Neural cell (in vitro differentiated cells): ENCODE results near the gene MLLT1. TPM values are rescaled to one million over a fixed set of nuclear protein-coding genes. Genes with fewer than 3 reads are reported as not detected.

Source experiments
- H2AFZ ChIP-seq: fragments of 200-600, 300-800 bp; sonication (generic), shearing (Covaris generic); 2 replicates; pipeline ENCODE4 v1.6.0; 2014; ENCODE audit warnings: low read depth, mild to moderate bottlenecking, antibody characterized with exemption, low read length, moderate library complexity
- H3F3A ChIP-seq: fragments of 200-600 bp; shearing (Covaris generic); 2 replicates; pipeline ENCODE4 v1.6.1; 2016; ENCODE audit warnings: mild to moderate bottlenecking, moderate library complexity, mixed read lengths, antibody characterized with exemption, low read length; ENCODE audit not compliant: insufficient read depth, poor library complexity, severe bottlenecking
- H3K27ac ChIP-seq: fragments of 200-600, 300-800 bp; sonication (generic), shearing (Covaris generic); 2 replicates; pipeline ENCODE4 v1.5.1; 2014; ENCODE audit warnings: mild to moderate bottlenecking, low read length, moderate library complexity
- H3K27me3 ChIP-seq: fragments of 300-800, 200-600 bp; sonication (generic), shearing (Covaris generic); 2 replicates; pipeline ENCODE4 v1.6.0; 2014; ENCODE audit warnings: mild to moderate bottlenecking, low read depth, low read length, moderate library complexity; ENCODE audit not compliant: insufficient read depth
- H3K36me3 ChIP-seq: fragments of 300-800, 200-600 bp; sonication (generic), shearing (Covaris generic); 2 replicates; pipeline ENCODE4 v1.5.1; 2014; ENCODE audit warnings: mild to moderate bottlenecking, antibody characterized with exemption, low read length, moderate library complexity; ENCODE audit not compliant: insufficient read depth
- H3K4me2 ChIP-seq: fragments of 300-800, 200-600 bp; sonication (generic), shearing (Covaris generic); 2 replicates; pipeline ENCODE4 v1.6.0; 2014; ENCODE audit warnings: mild to moderate bottlenecking, low read length
- H3K4me3 ChIP-seq: fragments of 300-800, 200-600 bp; sonication (generic), shearing (Covaris generic); 2 replicates; pipeline ENCODE4 v1.5.1; 2014; ENCODE audit warnings: mild to moderate bottlenecking, low read length, moderate library complexity
- H3K79me2 ChIP-seq: fragments of 200-600 bp; shearing (Covaris generic); replicated peaks from 2 replicates; pipeline ENCODE4 v1.6.0; 2014; ENCODE audit warnings: mild to moderate bottlenecking, low read length, moderate library complexity; ENCODE audit not compliant: insufficient read depth
- H3K9ac ChIP-seq: fragments of 300-800, 200-600 bp; sonication (generic), shearing (Covaris generic); 2 replicates; pipeline ENCODE4 v1.6.1; 2016; ENCODE audit warnings: mild to moderate bottlenecking, low read length, mixed read lengths
- H3K9me2 ChIP-seq: fragments of 200-600 bp; shearing (Covaris generic); 2 replicates; pipeline ENCODE4 v1.6.1; 2016; ENCODE audit warnings: mild to moderate bottlenecking, low read length, mixed read lengths; ENCODE audit not compliant: insufficient read depth
- H3K9me3 ChIP-seq: fragments of 200-600, 300-800 bp; sonication (generic), shearing (Covaris generic); 2 replicates; pipeline ENCODE4 v1.6.1; 2016; ENCODE audit warnings: mild to moderate bottlenecking, mixed run types, low read length, moderate library complexity, mixed read lengths
- H4K20me1 ChIP-seq: fragments of 200-600 bp; shearing (Covaris generic); 2 replicates; pipeline ENCODE4 v1.6.1; 2016; ENCODE audit warnings: mild to moderate bottlenecking, mixed run types; ENCODE audit not compliant: insufficient read depth
- EP300 ChIP-seq: fragments of 450-650 bp; conservative IDR thresholded peaks from 2 replicates; pipeline ENCODE4 v1.6.1; 2014; ENCODE audit warnings: antibody characterized with exemption, mild to moderate bottlenecking, moderate library complexity; ENCODE audit not compliant: poor library complexity, severe bottlenecking
- EZH2 ChIP-seq: fragments of 200-600, 300-800 bp; shearing (Covaris generic), sonication (generic); IDR thresholded peaks from 2 replicates; pipeline ENCODE4 v1.6.1; 2014; ENCODE audit warnings: antibody characterized with exemption, low read length, borderline replicate concordance, mild to moderate bottlenecking; ENCODE audit not compliant: insufficient read depth, poor library complexity, severe bottlenecking
- MXI1 ChIP-seq: fragments of 450-650 bp; conservative IDR thresholded peaks from 2 replicates; pipeline ENCODE4 v1.6.1; 2014; ENCODE audit warnings: antibody characterized with exemption, mild to moderate bottlenecking; ENCODE audit not compliant: poor library complexity, severe bottlenecking
- POLR2AphosphoS5 ChIP-seq: IDR thresholded peaks from 2 replicates; pipeline ENCODE4 v1.6.1; 2012
- RAD21 ChIP-seq: fragments of 450-650 bp; conservative IDR thresholded peaks from 2 replicates; pipeline ENCODE4 v1.6.1; 2014; ENCODE audit warnings: antibody characterized with exemption, mild to moderate bottlenecking, moderate library complexity
- REST ChIP-seq: IDR thresholded peaks from 2 replicates; pipeline ENCODE4 v1.6.1; 2012; ENCODE audit warnings: borderline replicate concordance
- SMC3 ChIP-seq: fragments of 450-650 bp; conservative IDR thresholded peaks from 2 replicates; pipeline ENCODE4 v1.6.1; 2014; ENCODE audit warnings: antibody characterized with exemption, mild to moderate bottlenecking, moderate library complexity; ENCODE audit not compliant: poor library complexity
- TAF1 ChIP-seq: IDR thresholded peaks from 2 replicates; pipeline ENCODE4 v1.6.1; 2012; ENCODE audit warnings: low read depth
- polyA plus RNA-seq: library from polyadenylated mRNA; depleted of rRNA; stranded (reverse); fragments of >200 nt; gene quantifications from 2 replicates; pipeline ENCODE4 v1.2.3, GENCODE V29; 2014
- TF ChIP-seq, protein P1 (sequence below): fragments of 450-650 bp; IDR thresholded peaks from 2 replicates; pipeline ENCODE4 v1.5.1; 2014; ENCODE audit warnings: antibody characterized with exemption, mild to moderate bottlenecking, moderate library complexity; ENCODE audit not compliant: poor library complexity, severe bottlenecking

MLLT1 gene
- polyA plus RNA-seq, 1 donor from 2014 or later: 34.0 TPM

GRCh38 chr19:6233827-6234511 lies 45.8 kb downstream of the MLLT1 start:
- Histone ChIP-seq H3K36me3 (no peaks in the 10 kb centered on the region), H3K27me3 (no peaks in the 10 kb centered on the region), H3K9me3 (no peaks in the 10 kb centered on the region), H3K4me2 (no peak overlapping the region), H4K20me1 (no peaks in the 10 kb centered on the region), H3K9me2 (no peaks in the 10 kb centered on the region), H2AFZ (no peak overlapping the region), H3K4me3 (no peak overlapping the region), H3K9ac (no peak overlapping the region), H3K27ac (no peak overlapping the region), H3F3A (no peaks in the 10 kb centered on the region), H3K79me2 (peaks cover 21% of the 10 kb centered on the region)
- TF ChIP-seq REST: no peak
- no peak for TF ChIP-seq POLR2AphosphoS5
- no peak for TF ChIP-seq TAF1
- TF ChIP-seq, protein P1, sequence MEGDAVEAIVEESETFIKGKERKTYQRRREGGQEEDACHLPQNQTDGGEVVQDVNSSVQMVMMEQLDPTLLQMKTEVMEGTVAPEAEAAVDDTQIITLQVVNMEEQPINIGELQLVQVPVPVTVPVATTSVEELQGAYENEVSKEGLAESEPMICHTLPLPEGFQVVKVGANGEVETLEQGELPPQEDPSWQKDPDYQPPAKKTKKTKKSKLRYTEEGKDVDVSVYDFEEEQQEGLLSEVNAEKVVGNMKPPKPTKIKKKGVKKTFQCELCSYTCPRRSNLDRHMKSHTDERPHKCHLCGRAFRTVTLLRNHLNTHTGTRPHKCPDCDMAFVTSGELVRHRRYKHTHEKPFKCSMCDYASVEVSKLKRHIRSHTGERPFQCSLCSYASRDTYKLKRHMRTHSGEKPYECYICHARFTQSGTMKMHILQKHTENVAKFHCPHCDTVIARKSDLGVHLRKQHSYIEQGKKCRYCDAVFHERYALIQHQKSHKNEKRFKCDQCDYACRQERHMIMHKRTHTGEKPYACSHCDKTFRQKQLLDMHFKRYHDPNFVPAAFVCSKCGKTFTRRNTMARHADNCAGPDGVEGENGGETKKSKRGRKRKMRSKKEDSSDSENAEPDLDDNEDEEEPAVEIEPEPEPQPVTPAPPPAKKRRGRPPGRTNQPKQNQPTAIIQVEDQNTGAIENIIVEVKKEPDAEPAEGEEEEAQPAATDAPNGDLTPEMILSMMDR: no peak
- TF ChIP-seq SMC3: no peak
- TF ChIP-seq RAD21: no peak
- no peak for TF ChIP-seq MXI1
- TF ChIP-seq EZH2: no peak
- no peak for TF ChIP-seq EP300

- Histone ChIP-seq H3K27me3 (no peaks in the 10 kb centered on the region), H3K36me3 (no peaks in the 10 kb centered on the region), H3K9me2 (no peaks in the 10 kb centered on the region), H3K4me2 (no peak overlapping the region), H3F3A (no peaks in the 10 kb centered on the region), H3K4me3 (no peak overlapping the region), H3K27ac (no peak overlapping the region), H2AFZ (no peak overlapping the region), H3K79me2 (peaks cover 21% of the 10 kb centered on the region), H3K9me3 (no peaks in the 10 kb centered on the region), H4K20me1 (no peaks in the 10 kb centered on the region), H3K9ac (no peak overlapping the region)
- TF ChIP-seq TAF1 (no peak), EZH2 (no peak), MXI1 (no peak), REST (no peak), POLR2AphosphoS5 (no peak), EP300 (no peak), RAD21 (no peak), SMC3 (no peak)
- TF ChIP-seq, protein P1: no peak
These were observed 46.5 kb downstream of the MLLT1 start for GRCh38 chr19:6233056-6233826.
